H9 (cell line): ENCODE results near the gene MGRN1. TPM values are rescaled to one million over a fixed set of nuclear protein-coding genes. Genes with fewer than 3 reads are reported as not detected.

ENCODE experiments used
- DNase-seq: peaks from one replicate; pipeline ENCODE4 v3.0.0-alpha.2; 2017
- H2AFZ ChIP-seq: one replicate; pipeline ENCODE4 v1.6.1; 2013; ENCODE audit warnings: mild to moderate bottlenecking, low read length, control low read depth, moderate library complexity
- H2AK5ac ChIP-seq: 2 replicates; pipeline ENCODE4 v1.6.1; 2013; ENCODE audit warnings: low read length, control low read depth, mixed read lengths; ENCODE audit not compliant: insufficient read length
- H2BK120ac ChIP-seq: one replicate; pipeline ENCODE4 v1.6.1; 2013; ENCODE audit warnings: low read depth, mild to moderate bottlenecking, low read length, control low read depth, inconsistent platforms; ENCODE audit not compliant: poor library complexity, severe bottlenecking
- H2BK12ac ChIP-seq: 2 replicates; pipeline ENCODE4 v1.6.1; 2013; ENCODE audit warnings: low read length, control low read depth, mixed read lengths, low read depth; ENCODE audit not compliant: insufficient read length
- H2BK15ac ChIP-seq: 2 replicates; pipeline ENCODE4 v1.6.1; 2013; ENCODE audit warnings: low read depth, low read length, control low read depth
- H2BK20ac ChIP-seq: one replicate; pipeline ENCODE4 v1.6.1; 2013; ENCODE audit warnings: low read depth, mild to moderate bottlenecking, low read length, control low read depth, inconsistent platforms; ENCODE audit not compliant: poor library complexity, severe bottlenecking
- H2BK5ac ChIP-seq: 2 replicates; pipeline ENCODE4 v1.6.1; 2013; ENCODE audit warnings: low read length, control low read depth, mixed read lengths; ENCODE audit not compliant: insufficient read length
- H3K14ac ChIP-seq: 2 replicates; pipeline ENCODE4 v1.6.1; 2013; ENCODE audit warnings: low read length, control low read depth; ENCODE audit not compliant: insufficient read depth
- H3K18ac ChIP-seq: 2 replicates; pipeline ENCODE4 v1.6.1; 2013; ENCODE audit warnings: low read depth, mild to moderate bottlenecking, mixed read lengths, low read length, control low read depth; ENCODE audit not compliant: insufficient read length
- H3K23ac ChIP-seq: 2 replicates; pipeline ENCODE4 v1.6.1; 2013; ENCODE audit warnings: low read length, control low read depth, mixed read lengths, low read depth; ENCODE audit not compliant: insufficient read length
- H3K23me2 ChIP-seq: 2 replicates; pipeline ENCODE4 v1.6.1; 2013; ENCODE audit warnings: low read depth, mild to moderate bottlenecking, mixed read lengths, low read length, control low read depth; ENCODE audit not compliant: insufficient read length, poor library complexity, severe bottlenecking
- H3K27ac ChIP-seq: 2 replicates; pipeline ENCODE4 v1.5.1; 2013; ENCODE audit warnings: low read length, control low read depth, mixed read lengths, low read depth; ENCODE audit not compliant: insufficient read length
- H3K27me3 ChIP-seq: 2 replicates; pipeline ENCODE4 v1.6.1; 2013; ENCODE audit warnings: low read length, control low read depth, inconsistent platforms; ENCODE audit not compliant: insufficient read depth
- H3K4ac ChIP-seq: 2 replicates; pipeline ENCODE4 v1.6.1; 2013; ENCODE audit warnings: low read depth, mild to moderate bottlenecking, control low read depth, inconsistent platforms, low read length, moderate library complexity
- H3K4me1 ChIP-seq: 2 replicates; pipeline ENCODE4 v1.6.1; 2013; ENCODE audit warnings: low read length, control low read depth, inconsistent platforms; ENCODE audit not compliant: insufficient read depth
- H3K4me2 ChIP-seq: 2 replicates; pipeline ENCODE4 v1.6.1; 2013; ENCODE audit warnings: low read length, control low read depth, mixed read lengths; ENCODE audit not compliant: insufficient read length, insufficient read depth
- H3K56ac ChIP-seq: 2 replicates; pipeline ENCODE4 v1.6.1; 2013; ENCODE audit warnings: low read depth, mild to moderate bottlenecking, mixed read lengths, low read length, control low read depth; ENCODE audit not compliant: insufficient read length
- H3K79me1 ChIP-seq: 2 replicates; pipeline ENCODE4 v1.6.1; 2013; ENCODE audit warnings: low read depth, mild to moderate bottlenecking, moderate library complexity, low read length, control low read depth, inconsistent platforms; ENCODE audit not compliant: insufficient read depth, poor library complexity, severe bottlenecking
- H3K79me2 ChIP-seq: 2 replicates; pipeline ENCODE4 v1.6.1; 2013; ENCODE audit warnings: low read length, control low read depth, inconsistent platforms; ENCODE audit not compliant: insufficient read depth
- H3K9ac ChIP-seq: 2 replicates; pipeline ENCODE4 v1.6.1; 2013; ENCODE audit warnings: low read length, control low read depth, mixed read lengths; ENCODE audit not compliant: insufficient read length; ENCODE audit errors: extremely low read depth
- H3K9me3 ChIP-seq: one replicate; pipeline ENCODE4 v1.6.1; 2013; ENCODE audit warnings: low read depth, low read length, inconsistent platforms; ENCODE audit not compliant: control insufficient read depth
- H3T11ph ChIP-seq: one replicate; pipeline ENCODE4 v1.6.1; 2013; ENCODE audit warnings: mild to moderate bottlenecking, low read length, control low read depth, inconsistent platforms
- H4K20me1 ChIP-seq: one replicate; pipeline ENCODE4 v1.6.1; 2013; ENCODE audit not compliant: control insufficient read depth, insufficient read length, insufficient read depth
- H4K5ac ChIP-seq: 2 replicates; pipeline ENCODE4 v1.6.1; 2013; ENCODE audit warnings: low read depth, mild to moderate bottlenecking, mixed read lengths, low read length, control low read depth; ENCODE audit not compliant: insufficient read length
- H4K8ac ChIP-seq: replicated peaks from 2 replicates; pipeline ENCODE4 v1.6.1; 2013; ENCODE audit warnings: low read length, control low read depth, mixed read lengths, low read depth; ENCODE audit not compliant: insufficient read length
- H4K91ac ChIP-seq: 2 replicates; pipeline ENCODE4 v1.6.1; 2013; ENCODE audit warnings: low read depth, mild to moderate bottlenecking, moderate library complexity, mixed read lengths, low read length, control low read depth; ENCODE audit not compliant: insufficient read length
- H3K27ac Mint-ChIP-seq, 3 experiments: 2 replicates in 2 of 3; 3 replicates in 1 of 3; pipeline ENCODE4 v1.8.0; 2020 to 2021; ENCODE audit warnings: mixed read lengths in 3 of 3, mild to moderate bottlenecking in 1 of 3, moderate library complexity in 1 of 3
- H3K27me3 Mint-ChIP-seq: 2 replicates; pipeline ENCODE4 v1.8.0; 2021; ENCODE audit warnings: low read depth, mild to moderate bottlenecking, moderate library complexity, mixed read lengths
- H3K36me3 Mint-ChIP-seq, 3 experiments: 2 replicates in 2 of 3; 3 replicates in 1 of 3; pipeline ENCODE4 v1.8.0; 2020 to 2021; ENCODE audit warnings: low read depth in 3 of 3, mixed read lengths in 3 of 3; ENCODE audit not compliant: insufficient read depth in 1 of 3
- H3K4me1 Mint-ChIP-seq, 2 experiments: 2 replicates each; pipeline ENCODE4 v1.8.0; 2020; ENCODE audit warnings: mixed read lengths in 2 of 2
- H3K4me3 Mint-ChIP-seq, 2 experiments: 2 replicates in 1 of 2; 3 replicates in 1 of 2; pipeline ENCODE4 v1.8.0; 2020 to 2021; ENCODE audit warnings: mild to moderate bottlenecking in 2 of 2, mixed read lengths in 2 of 2, moderate library complexity in 1 of 2
- H3K9me3 Mint-ChIP-seq, 2 experiments: 2 replicates in 1 of 2; 3 replicates in 1 of 2; pipeline ENCODE4 v1.8.0; 2020; ENCODE audit warnings: mild to moderate bottlenecking in 2 of 2, mixed read lengths in 2 of 2, moderate library complexity in 1 of 2
- CTCF ChIP-seq: fragments of 200-600 bp; sonication (generic); conservative IDR thresholded peaks from 3 replicates; pipeline ENCODE4 v1.8.0; 2021; ENCODE audit warnings: antibody characterized with exemption, mild to moderate bottlenecking
- WGBS: extraction: QIAGEN DNeasy Blood & Tissue Kit; methylation state at CpG from one replicate; pipeline ENCODE4 v1.1.7; 2013; ENCODE audit warnings: missing lambda C conversion rate, low lambda C conversion rate, mixed read lengths; ENCODE audit not compliant: insufficient read length; ENCODE audit errors: extremely low coverage; 5-methylcytosine and 5-hydroxymethylcytosine counted together
- total RNA-seq: library from RNA; stranded (reverse); gene quantifications from 2 replicates; pipeline ENCODE4 v1.2.1, GENCODE V29; 2021

Gene MGRN1
- total RNA-seq, 1 experiment from 2014 or later, result 91.6 TPM

GRCh38 chr16:4588386-4588785 lies 36.2 kb upstream of the MGRN1 start:
- no peak overlapping the region for H2AFZ ChIP-seq
- no peak overlapping the region for H4K8ac ChIP-seq
- H3K9me3 Mint-ChIP-seq, result peaks cover 9 to 10% of the 10 kb centered on the region in 2 experiments; a peak in 4 of 5 replicates
- no peak overlapping the region for H3K23ac ChIP-seq
- H3K9ac ChIP-seq, result no peak overlapping the region
- no peak overlapping the region for H2BK120ac ChIP-seq
- H3K4me1 ChIP-seq, result peaks cover 6% of the 10 kb centered on the region; the same call in 1 of the 2 replicates
- no peak overlapping the region for H3K18ac ChIP-seq
- no peak for DNase-seq
- no peaks in the 10 kb centered on the region for H4K20me1 ChIP-seq
- no peak overlapping the region for H3K4me2 ChIP-seq
- H2BK15ac ChIP-seq, result no peak overlapping the region
- H4K5ac ChIP-seq, result no peak overlapping the region
- H3K27ac Mint-ChIP-seq, result no peak overlapping the region
- H3K56ac ChIP-seq, result no peak overlapping the region
- no peak overlapping the region for H3K14ac ChIP-seq
- no peak overlapping the region for H2BK20ac ChIP-seq
- H2BK5ac ChIP-seq, result no peak overlapping the region
- no peaks in the 10 kb centered on the region for H3K23me2 ChIP-seq
- no peaks in the 10 kb centered on the region for H3K27me3 ChIP-seq
- H3K4ac ChIP-seq, result no peak overlapping the region
- TF ChIP-seq CTCF, result no peak
- no peak overlapping the region for H2BK12ac ChIP-seq
- H3K36me3 Mint-ChIP-seq, result peaks cover 5 to 11% (median 6%) of the 10 kb centered on the region in 3 experiments; a peak in 5 of 7 replicates
- no peak overlapping the region for H4K91ac ChIP-seq
- H2AK5ac ChIP-seq, result no peak overlapping the region
- H3K27ac ChIP-seq, result no peak overlapping the region
- H3K9me3 ChIP-seq, result no peaks in the 10 kb centered on the region
- no peaks in the 10 kb centered on the region for H3K79me1 ChIP-seq
- no CpG with 5 or more reads among the region's 2 CpGs for WGBS
- H3T11ph ChIP-seq, result no peak overlapping the region
- no peaks in the 10 kb centered on the region for H3K79me2 ChIP-seq
- H3K4me1 Mint-ChIP-seq, result peaks cover 26 to 27% of the 10 kb centered on the region in 2 experiments
- no peak overlapping the region for H3K4me3 Mint-ChIP-seq
- peaks cover 14% of the 10 kb centered on the region for H3K27me3 Mint-ChIP-seq
